DMS53 treated with DMSO at 0.1 percent for 48 hours (cell line): ENCODE data around the gene F7.
A peak's percentile ranks its signal among the peaks of the same experiment; 100 is the strongest.
"Not testable (repeated sequence)": the region's sequence is repeated elsewhere in the genome, so short reads cannot be mapped to it uniquely, and the experiment has no call there.

Experiments
- DNase-seq: peaks from one replicate; lab custom pipeline; 2025; ENCODE audit not compliant: unreplicated experiment; lab: John Stamatoyannopoulos, UW

Gene F7

GRCh38 chr13:113151745-113152690 is 46.4 kb downstream of the F7 start:
- DNase-seq = no peak

- DNase-seq = no peak
Observed at GRCh38 chr13:113152691-113152983, 47.0 kb downstream of the F7 start.

- DNase-seq = peak; percentile 3
Observed at GRCh38 chr13:113152984-113153809, 47.6 kb downstream of the F7 start.

GRCh38 chr13:113153810-113154748 is 48.5 kb downstream of the F7 start:
- peak; percentile 16 for DNase-seq

- no peak for DNase-seq
Observed at GRCh38 chr13:113155201-113155600, 49.6 kb downstream of the F7 start.

- no peak for DNase-seq
Observed at GRCh38 chr13:113155982-113156655, 50.5 kb downstream of the F7 start.

GRCh38 chr13:113157206-113157928 is 51.8 kb downstream of the F7 start:
- DNase-seq = no peak

- DNase-seq = no peak
Observed at GRCh38 chr13:113157929-113158747, 52.5 kb downstream of the F7 start, which contains the start of gene PROZ. Gene PROZ, plus strand, starts transcription at chr13:113158648. Its CDS starts 13 bp downstream, at chr13:113158661.

- DNase-seq = no peak
Observed at GRCh38 chr13:113158946-113159345, 53.4 kb downstream of the F7 start.

- DNase-seq = no peak
Observed at GRCh38 chr13:113159701-113160100, 54.1 kb downstream of the F7 start.

- no peak for DNase-seq
Observed at GRCh38 chr13:113160983-113161382, 55.4 kb downstream of the F7 start.

- DNase-seq = no peak
Observed at GRCh38 chr13:113161433-113161832, 55.8 kb downstream of the F7 start.

GRCh38 chr13:113161975-113162374 is 56.4 kb downstream of the F7 start:
- not testable (repeated sequence) for DNase-seq

- DNase-seq = no peak
Observed at GRCh38 chr13:113162783-113163685, 57.4 kb downstream of the F7 start.

GRCh38 chr13:113164492-113164891 is 58.9 kb downstream of the F7 start:
- DNase-seq = no peak

- DNase-seq = no peak
Observed at GRCh38 chr13:113166266-113166665, 60.7 kb downstream of the F7 start.

- no peak for DNase-seq
Observed at GRCh38 chr13:113166681-113167080, 61.1 kb downstream of the F7 start.

- no peak for DNase-seq
Observed at GRCh38 chr13:113167155-113167554, 61.6 kb downstream of the F7 start.
